NT2/D1 (cell line): ENCODE measurements around the gene ATRIP.
A peak's percentile ranks its signal among the peaks of the same experiment; 100 is the strongest.
"Not testable (repeated sequence)": the region's sequence is repeated elsewhere in the genome, so short reads cannot be mapped to it uniquely, and the experiment has no call there.

Experiments
- DNase-seq: peaks from one replicate; pipeline ENCODE4 v3.0.0-alpha.2; 2011; ENCODE audit warnings: low read depth, low spot score
- H3K27me3 ChIP-seq: 2 replicates; pipeline ENCODE4 v1.6.0; 2011; ENCODE audit warnings: mild to moderate bottlenecking; ENCODE audit not compliant: insufficient read length, insufficient read depth
- H3K36me3 ChIP-seq: 2 replicates; pipeline ENCODE4 v1.6.1; 2011; ENCODE audit warnings: mild to moderate bottlenecking, low read length, mixed read lengths; ENCODE audit not compliant: insufficient read depth, insufficient read length
- H3K4me1 ChIP-seq: 2 replicates; pipeline ENCODE4 v1.5.1; 2011; ENCODE audit not compliant: insufficient read depth, insufficient read length
- H3K4me3 ChIP-seq: 2 replicates; pipeline ENCODE4 v1.5.1; 2011; ENCODE audit warnings: low read depth; ENCODE audit not compliant: insufficient read length
- H3K9ac ChIP-seq: 2 replicates; pipeline ENCODE4 v1.6.0; 2011; ENCODE audit warnings: low read depth; ENCODE audit not compliant: insufficient read length
- H3K9me3 ChIP-seq: 2 replicates; pipeline ENCODE4 v1.5.1; 2011; ENCODE audit warnings: mild to moderate bottlenecking, low read length; ENCODE audit not compliant: insufficient read depth
- SUZ12 ChIP-seq: IDR thresholded peaks from 2 replicates; pipeline ENCODE4 v1.6.1; 2011; ENCODE audit not compliant: insufficient read length, insufficient read depth; ENCODE audit errors: extremely low read depth
- YY1 ChIP-seq: IDR thresholded peaks from 2 replicates; pipeline ENCODE4 v1.6.1; 2011; ENCODE audit not compliant: insufficient read length, insufficient read depth
- ZNF274 ChIP-seq: IDR thresholded peaks from 2 replicates; pipeline ENCODE4 v1.6.1; 2011; ENCODE audit warnings: mild to moderate bottlenecking, low read depth, low read length

Gene ATRIP

GRCh38 chr3:48446425-48447193 lies at the start of gene ATRIP:
Gene ATRIP (plus strand): TSS chr3:48446737. CDS start chr3:48446846, 109 bp downstream.
- peak within 1 kb of the TSS; percentile 95 for H3K4me3 ChIP-seq
- H3K27me3 ChIP-seq: no peaks in the 10 kb centered on the region
- H3K36me3 ChIP-seq: peaks cover 62% of the 10 kb centered on the region
- H3K4me1 ChIP-seq: peaks cover 6% of the 10 kb centered on the region
- H3K9me3 ChIP-seq: no peaks in the 10 kb centered on the region
- peak within 1 kb of the TSS; percentile 97 for H3K9ac ChIP-seq
- DNase-seq: peak; percentile 83
- TF ChIP-seq ZNF274 (no peak), YY1 (no peak), SUZ12 (no peak)

- no peak overlapping the region for H3K4me3 ChIP-seq
- H3K9me3 ChIP-seq: no peaks in the 10 kb centered on the region
- H3K4me1 ChIP-seq: peaks cover 2% of the 10 kb centered on the region
- no peak overlapping the region for H3K9ac ChIP-seq
- no peaks in the 10 kb centered on the region for H3K27me3 ChIP-seq
- DNase-seq: no peak
- H3K36me3 ChIP-seq: peaks cover 21% of the 10 kb centered on the region
- TF ChIP-seq ZNF274: no peak
- TF ChIP-seq SUZ12: no peak
- no peak for TF ChIP-seq YY1
These were observed 48.5 kb upstream of the ATRIP start for GRCh38 chr3:48397767-48398681.

DNA sequence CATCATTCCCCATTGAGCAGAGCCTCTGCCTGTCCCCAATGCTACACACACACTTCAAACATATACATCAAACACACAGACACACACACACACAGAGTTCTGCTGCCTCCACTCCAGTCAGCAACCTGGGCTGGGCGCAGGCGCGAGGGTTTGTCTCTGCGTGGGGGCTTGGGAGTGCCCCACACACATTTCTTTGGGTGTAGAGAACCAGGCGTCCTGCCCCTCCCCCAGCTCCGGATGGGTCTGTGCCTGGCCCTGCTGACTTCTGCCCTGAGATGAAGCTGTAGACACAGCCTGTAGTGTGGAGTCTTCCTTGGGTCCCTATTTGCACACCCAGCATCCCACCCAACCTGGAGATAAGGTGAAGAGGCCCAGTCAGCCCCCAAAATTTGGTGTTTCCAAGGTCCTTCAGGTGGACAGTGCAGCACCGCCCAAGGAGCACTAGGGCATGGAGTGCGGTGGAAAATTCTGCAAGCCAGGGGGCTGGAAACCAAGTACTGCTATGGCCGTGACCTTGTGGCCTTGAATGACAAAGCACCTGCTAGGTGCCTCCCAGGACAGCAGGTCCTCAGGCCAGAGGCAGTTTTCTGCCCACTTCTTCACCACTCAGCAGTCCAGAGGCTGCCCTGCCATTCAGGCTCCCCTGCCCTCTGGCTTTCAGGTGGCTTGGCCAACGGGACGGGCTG lies 47.7 kb upstream of the ATRIP start:
- TF ChIP-seq SUZ12 (no peak), ZNF274 (no peak), YY1 (no peak)
- H3K4me3 ChIP-seq: no peak overlapping the region
- H3K27me3 ChIP-seq: no peaks in the 10 kb centered on the region
- peaks cover 2% of the 10 kb centered on the region for H3K4me1 ChIP-seq
- no peaks in the 10 kb centered on the region for H3K9me3 ChIP-seq
- H3K9ac ChIP-seq: no peak overlapping the region
- H3K36me3 ChIP-seq: peaks cover 29% of the 10 kb centered on the region
- no peak for DNase-seq

DNA sequence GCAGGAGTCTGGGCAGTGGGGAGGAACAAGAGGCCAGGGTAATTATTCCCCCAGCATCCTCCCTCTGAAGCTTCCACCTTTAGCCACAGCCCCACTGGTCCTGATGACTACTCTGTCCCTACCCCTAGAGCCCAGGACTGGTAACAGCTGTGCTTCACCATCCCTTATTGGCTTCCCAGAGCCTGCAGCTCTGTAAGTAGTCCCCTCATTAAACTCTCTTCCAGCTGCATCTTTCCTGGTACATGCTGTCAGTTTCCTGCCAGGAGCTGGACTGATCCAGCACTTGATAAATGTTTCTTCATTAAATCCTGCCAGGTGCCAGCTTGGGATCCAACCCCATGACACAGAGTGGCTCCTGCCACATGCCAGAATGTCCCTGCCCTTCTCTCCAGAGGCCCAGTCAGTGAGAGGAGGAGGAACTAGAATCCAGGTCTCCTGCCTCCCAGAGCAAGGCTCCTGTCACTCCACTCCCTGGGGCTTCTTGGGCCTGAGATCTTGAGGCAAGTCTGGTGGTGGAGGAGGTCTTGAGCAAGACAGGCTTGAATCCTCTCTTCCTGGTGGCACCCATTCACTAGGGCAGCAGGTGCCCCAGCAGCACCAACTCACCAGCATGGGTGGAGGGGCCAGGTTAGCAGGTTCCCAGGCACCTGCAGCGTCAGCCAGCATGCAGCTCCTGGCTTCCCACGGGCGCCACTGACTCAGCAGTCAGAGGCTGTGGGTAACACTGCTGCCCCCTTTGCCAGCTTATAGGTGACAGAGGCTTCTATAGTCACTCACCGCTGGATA lies 47.0 kb upstream of the ATRIP start:
- H3K4me1 ChIP-seq: peaks cover 2% of the 10 kb centered on the region
- DNase-seq: no peak
- no peaks in the 10 kb centered on the region for H3K9me3 ChIP-seq
- no peaks in the 10 kb centered on the region for H3K27me3 ChIP-seq
- H3K9ac ChIP-seq: no peak overlapping the region
- no peak overlapping the region for H3K4me3 ChIP-seq
- H3K36me3 ChIP-seq: peaks cover 36% of the 10 kb centered on the region
- TF ChIP-seq SUZ12: no peak

DNA sequence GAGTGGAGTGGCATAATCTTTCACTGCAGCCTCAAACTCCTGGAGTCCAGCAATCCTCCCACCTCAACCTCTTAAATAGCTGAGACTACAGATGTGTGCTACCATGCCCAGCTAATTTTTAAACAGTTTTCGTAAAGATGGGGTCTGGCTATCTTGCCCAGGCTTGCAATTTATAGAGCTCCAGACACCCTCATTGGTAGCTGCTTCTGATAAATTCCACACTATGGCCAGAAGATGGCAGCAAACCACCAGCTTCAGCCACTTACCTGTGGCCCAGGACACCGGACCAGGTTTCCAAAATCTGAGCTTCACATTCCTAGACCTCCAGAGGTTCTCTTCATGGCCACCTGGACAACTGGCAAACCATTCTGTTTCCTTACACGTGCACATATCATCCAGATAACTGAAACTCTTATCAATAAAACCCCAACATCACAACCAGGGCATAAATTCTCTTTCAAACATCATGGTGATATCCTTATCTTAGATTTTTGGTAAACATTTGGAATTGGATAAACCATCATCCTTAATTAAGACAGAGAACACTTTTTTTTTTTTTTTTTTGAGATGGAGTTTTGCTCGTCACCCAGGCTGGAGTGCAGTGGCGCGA lies 45.6 kb upstream of the ATRIP start:
- Histone ChIP-seq H3K9me3 (no peaks in the 10 kb centered on the region), H3K27me3 (no peaks in the 10 kb centered on the region), H3K4me1 (peaks cover 2% of the 10 kb centered on the region), H3K4me3 (no peak overlapping the region), H3K36me3 (peaks cover 50% of the 10 kb centered on the region), H3K9ac (no peak overlapping the region)
- TF ChIP-seq SUZ12 (no peak), YY1 (no peak), ZNF274 (no peak)
- peak; percentile 66 for DNase-seq

- H3K4me3 ChIP-seq: not testable (repeated sequence)
These were observed 45.1 kb upstream of the ATRIP start for GRCh38 chr3:48401434-48401901.

More at GRCh38 chr3:48401434-48401901, 45.1 kb upstream of the ATRIP start:
- H3K9me3 ChIP-seq, H3K9ac ChIP-seq, H3K27me3 ChIP-seq, DNase-seq, H3K4me1 ChIP-seq: not testable (repeated sequence)
- peaks cover 55% of the 10 kb centered on the region for H3K36me3 ChIP-seq
